ENCODE data around the gene TRIM39. TPM values are rescaled to one million over a fixed set of nuclear protein-coding genes. Genes with fewer than 3 reads are reported as not detected.

TRIM39 gene
- total and polyA plus RNA-seq, 12 donors = 8.1 to 24.3 (median 14.2) TPM

- intact Hi-C loops (cut with DNase I) = no loop called here
- Histone ChIP-seq H3K9me3 (replicated peaks in 1 of 3) (no peaks in the 10 kb centered on the region), H3K27ac (no peak overlapping the region), H3K36me3 (replicated peaks in 1 of 2) (no peaks in the 10 kb centered on the region), H3K4me3 (no peak overlapping the region), H3K4me1 (replicated peaks in 1 of 2) (peaks cover 0 to 19% of the 10 kb centered on the region in 2 donors), H3K27me3 (no peaks in the 10 kb centered on the region)
- 82 to 90% (median 88%) methylated on average over 6 of the region's 6 CpGs for WGBS, 4 donors
- DNase-seq = no peak
- TF ChIP-seq POLR2A (IDR thresholded peaks at IDR 0.05) = no peak
- TF ChIP-seq, protein P1, sequence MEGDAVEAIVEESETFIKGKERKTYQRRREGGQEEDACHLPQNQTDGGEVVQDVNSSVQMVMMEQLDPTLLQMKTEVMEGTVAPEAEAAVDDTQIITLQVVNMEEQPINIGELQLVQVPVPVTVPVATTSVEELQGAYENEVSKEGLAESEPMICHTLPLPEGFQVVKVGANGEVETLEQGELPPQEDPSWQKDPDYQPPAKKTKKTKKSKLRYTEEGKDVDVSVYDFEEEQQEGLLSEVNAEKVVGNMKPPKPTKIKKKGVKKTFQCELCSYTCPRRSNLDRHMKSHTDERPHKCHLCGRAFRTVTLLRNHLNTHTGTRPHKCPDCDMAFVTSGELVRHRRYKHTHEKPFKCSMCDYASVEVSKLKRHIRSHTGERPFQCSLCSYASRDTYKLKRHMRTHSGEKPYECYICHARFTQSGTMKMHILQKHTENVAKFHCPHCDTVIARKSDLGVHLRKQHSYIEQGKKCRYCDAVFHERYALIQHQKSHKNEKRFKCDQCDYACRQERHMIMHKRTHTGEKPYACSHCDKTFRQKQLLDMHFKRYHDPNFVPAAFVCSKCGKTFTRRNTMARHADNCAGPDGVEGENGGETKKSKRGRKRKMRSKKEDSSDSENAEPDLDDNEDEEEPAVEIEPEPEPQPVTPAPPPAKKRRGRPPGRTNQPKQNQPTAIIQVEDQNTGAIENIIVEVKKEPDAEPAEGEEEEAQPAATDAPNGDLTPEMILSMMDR (IDR thresholded peaks at IDR 0.05) = no peak
Observed at GRCh38 chr6:30317913-30318589, 8.7 kb upstream of the TRIM39 start.

- peaks cover 0 to 29% of the 10 kb centered on the region in 2 donors for H3K4me1 ChIP-seq (replicated peaks in 1 of 2)
- no peaks in the 10 kb centered on the region for H3K36me3 ChIP-seq (replicated peaks in 1 of 2)
- no peak overlapping the region for H3K27ac ChIP-seq
- no peak for TF ChIP-seq POLR2A (IDR thresholded peaks at IDR 0.05)
- TF ChIP-seq, protein P1 (IDR thresholded peaks at IDR 0.05) = no peak
- no peaks in the 10 kb centered on the region for H3K9me3 ChIP-seq (replicated peaks in 1 of 3)
- H3K4me3 ChIP-seq = no peak overlapping the region
- WGBS, 4 donors = 73 to 86% (median 81%) methylated on average over 1 of the region's 1 CpG
- no peak for DNase-seq
- intact Hi-C loops (cut with DNase I) = no loop called here
- no peaks in the 10 kb centered on the region for H3K27me3 ChIP-seq
Observed at GRCh38 chr6:30319146-30319835, 7.4 kb upstream of the TRIM39 start.

DNA sequence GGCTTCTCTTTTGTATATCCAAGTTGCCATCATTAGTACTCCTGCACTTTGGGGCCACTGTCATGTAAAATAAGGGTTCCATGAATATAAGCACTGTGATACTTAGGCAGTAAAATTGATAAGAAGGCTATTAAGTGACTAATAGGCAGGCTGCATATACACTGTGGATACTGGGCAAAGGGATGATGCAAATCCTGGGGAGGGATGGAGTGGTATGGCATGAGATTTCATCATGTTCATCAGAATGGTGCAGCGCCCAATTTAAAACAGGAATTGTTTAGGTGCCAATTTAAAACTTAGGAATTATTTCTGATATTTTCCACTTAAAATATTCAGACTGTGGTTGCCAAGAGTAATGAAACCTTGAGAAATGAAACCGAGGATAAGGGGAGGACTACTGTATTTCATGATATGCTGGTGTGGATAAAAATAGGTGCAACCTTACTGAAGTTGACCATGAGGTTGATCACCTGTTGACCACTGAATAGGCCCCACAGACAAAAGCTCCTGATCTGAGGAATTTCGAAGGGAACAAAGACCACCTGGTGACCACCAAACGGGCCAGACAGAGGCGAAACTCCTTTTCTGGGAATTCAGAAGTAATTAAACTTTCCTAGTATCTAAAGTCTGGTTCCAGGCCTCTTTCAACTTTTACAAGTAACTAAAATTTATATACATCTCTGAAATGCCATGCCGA lies 4.9 kb upstream of the TRIM39 start:
- TF ChIP-seq, protein P1 (IDR thresholded peaks at IDR 0.05) = no peak
- no peak for TF ChIP-seq POLR2A (IDR thresholded peaks at IDR 0.05)
- DNase-seq = no peak
- intact Hi-C loops (cut with DNase I) = no loop called here
- Histone ChIP-seq H3K4me1 (replicated peaks in 1 of 2) (peaks cover 9 to 42% of the 10 kb centered on the region in 2 donors), H3K36me3 (replicated peaks in 1 of 2) (no peaks in the 10 kb centered on the region), H3K27me3 (no peaks in the 10 kb centered on the region), H3K9me3 (replicated peaks in 1 of 3) (no peaks in the 10 kb centered on the region), H3K27ac (no peak overlapping the region), H3K4me3 (no peak overlapping the region)
- WGBS, 4 donors = 80 to 84% (median 83%) methylated on average over 6 of the region's 6 CpGs
